Measurements from ENCODE around the gene ZNF609.

The ZNF609 gene

GRCh38 chr15:64560998-64561397 lies 100.6 kb downstream of the ZNF609 start:
- no peaks in the 10 kb centered on the region for H3K9me3 ChIP-seq (ENCODE audit: insufficient read depth, low read length)
- no peaks in the 10 kb centered on the region for H3K27me3 ChIP-seq (ENCODE audit: low read depth, low read length)
- H3K9ac ChIP-seq (ENCODE audit: low read length) = no peak overlapping the region
- H3K4me3 ChIP-seq (ENCODE audit: low read length) = no peak overlapping the region
- peaks cover 14% of the 10 kb centered on the region; the same call in 1 of the 2 replicates for H4K20me1 ChIP-seq (ENCODE audit: insufficient read depth, low read length)
- peaks cover 37% of the 10 kb centered on the region for H3K79me2 ChIP-seq (ENCODE audit: low read length)
- no peaks in the 10 kb centered on the region for H3K36me3 ChIP-seq (replicated peaks; ENCODE audit: low read depth, low read length)
- H3K27ac ChIP-seq (ENCODE audit: low read length) = no peak overlapping the region
- no peaks in the 10 kb centered on the region for H3K4me1 ChIP-seq (ENCODE audit: low read length)
- no peak overlapping the region for H2AFZ ChIP-seq (ENCODE audit: low read depth, low read length)
- TF ChIP-seq EZH2phosphoT487 (IDR thresholded peaks at IDR 0.05; ENCODE audit: low read depth) = no peak
- TF ChIP-seq, protein P1, sequence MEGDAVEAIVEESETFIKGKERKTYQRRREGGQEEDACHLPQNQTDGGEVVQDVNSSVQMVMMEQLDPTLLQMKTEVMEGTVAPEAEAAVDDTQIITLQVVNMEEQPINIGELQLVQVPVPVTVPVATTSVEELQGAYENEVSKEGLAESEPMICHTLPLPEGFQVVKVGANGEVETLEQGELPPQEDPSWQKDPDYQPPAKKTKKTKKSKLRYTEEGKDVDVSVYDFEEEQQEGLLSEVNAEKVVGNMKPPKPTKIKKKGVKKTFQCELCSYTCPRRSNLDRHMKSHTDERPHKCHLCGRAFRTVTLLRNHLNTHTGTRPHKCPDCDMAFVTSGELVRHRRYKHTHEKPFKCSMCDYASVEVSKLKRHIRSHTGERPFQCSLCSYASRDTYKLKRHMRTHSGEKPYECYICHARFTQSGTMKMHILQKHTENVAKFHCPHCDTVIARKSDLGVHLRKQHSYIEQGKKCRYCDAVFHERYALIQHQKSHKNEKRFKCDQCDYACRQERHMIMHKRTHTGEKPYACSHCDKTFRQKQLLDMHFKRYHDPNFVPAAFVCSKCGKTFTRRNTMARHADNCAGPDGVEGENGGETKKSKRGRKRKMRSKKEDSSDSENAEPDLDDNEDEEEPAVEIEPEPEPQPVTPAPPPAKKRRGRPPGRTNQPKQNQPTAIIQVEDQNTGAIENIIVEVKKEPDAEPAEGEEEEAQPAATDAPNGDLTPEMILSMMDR (IDR thresholded peaks at IDR 0.05; ENCODE audit: low read depth, low read length) = no peak
- H3K4me2 ChIP-seq (ENCODE audit: low read length) = no peak overlapping the region

GRCh38 chr15:64562003-64562640 lies 101.7 kb downstream of the ZNF609 start:
- no peak overlapping the region for H3K4me2 ChIP-seq (ENCODE audit: low read length)
- H3K79me2 ChIP-seq (ENCODE audit: low read length) = peaks cover 39% of the 10 kb centered on the region
- H3K27ac ChIP-seq (ENCODE audit: low read length) = no peak overlapping the region
- H3K9me3 ChIP-seq (ENCODE audit: insufficient read depth, low read length) = no peaks in the 10 kb centered on the region
- peaks cover 7% of the 10 kb centered on the region; the same call in 1 of the 2 replicates for H3K4me1 ChIP-seq (ENCODE audit: low read length)
- no peaks in the 10 kb centered on the region for H3K27me3 ChIP-seq (ENCODE audit: low read depth, low read length)
- no peak overlapping the region for H3K4me3 ChIP-seq (ENCODE audit: low read length)
- TF ChIP-seq EZH2phosphoT487 (IDR thresholded peaks at IDR 0.05; ENCODE audit: low read depth) = no peak
- TF ChIP-seq, protein P1 (IDR thresholded peaks at IDR 0.05; ENCODE audit: low read depth, low read length) = no peak
- H3K9ac ChIP-seq (ENCODE audit: low read length) = no peak overlapping the region
- no peak overlapping the region for H2AFZ ChIP-seq (ENCODE audit: low read depth, low read length)
- H4K20me1 ChIP-seq (ENCODE audit: insufficient read depth, low read length) = peaks cover 14% of the 10 kb centered on the region; the same call in 1 of the 2 replicates
- H3K36me3 ChIP-seq (replicated peaks; ENCODE audit: low read depth, low read length) = no peaks in the 10 kb centered on the region

- TF ChIP-seq, protein P1 (IDR thresholded peaks at IDR 0.05; ENCODE audit: low read depth, low read length) = no peak
- TF ChIP-seq EZH2phosphoT487 (IDR thresholded peaks at IDR 0.05; ENCODE audit: low read depth) = no peak
- Histone ChIP-seq H3K27ac (ENCODE audit: low read length) (no peak overlapping the region), H3K36me3 (replicated peaks; ENCODE audit: low read depth, low read length) (no peaks in the 10 kb centered on the region), H3K79me2 (ENCODE audit: low read length) (peaks cover 23% of the 10 kb centered on the region), H3K27me3 (ENCODE audit: low read depth, low read length) (no peaks in the 10 kb centered on the region), H4K20me1 (ENCODE audit: insufficient read depth, low read length) (peaks cover 21% of the 10 kb centered on the region; the same call in 1 of the 2 replicates), H3K9ac (ENCODE audit: low read length) (no peak overlapping the region), H3K4me3 (ENCODE audit: low read length) (no peak overlapping the region), H3K4me1 (ENCODE audit: low read length) (peaks cover 7% of the 10 kb centered on the region; the same call in 1 of the 2 replicates), H2AFZ (ENCODE audit: low read depth, low read length) (no peak overlapping the region), H3K9me3 (ENCODE audit: insufficient read depth, low read length) (no peaks in the 10 kb centered on the region), H3K4me2 (ENCODE audit: low read length) (no peak overlapping the region)
Measured at GRCh38 chr15:64566102-64566501, 105.7 kb downstream of the ZNF609 start.

DNA sequence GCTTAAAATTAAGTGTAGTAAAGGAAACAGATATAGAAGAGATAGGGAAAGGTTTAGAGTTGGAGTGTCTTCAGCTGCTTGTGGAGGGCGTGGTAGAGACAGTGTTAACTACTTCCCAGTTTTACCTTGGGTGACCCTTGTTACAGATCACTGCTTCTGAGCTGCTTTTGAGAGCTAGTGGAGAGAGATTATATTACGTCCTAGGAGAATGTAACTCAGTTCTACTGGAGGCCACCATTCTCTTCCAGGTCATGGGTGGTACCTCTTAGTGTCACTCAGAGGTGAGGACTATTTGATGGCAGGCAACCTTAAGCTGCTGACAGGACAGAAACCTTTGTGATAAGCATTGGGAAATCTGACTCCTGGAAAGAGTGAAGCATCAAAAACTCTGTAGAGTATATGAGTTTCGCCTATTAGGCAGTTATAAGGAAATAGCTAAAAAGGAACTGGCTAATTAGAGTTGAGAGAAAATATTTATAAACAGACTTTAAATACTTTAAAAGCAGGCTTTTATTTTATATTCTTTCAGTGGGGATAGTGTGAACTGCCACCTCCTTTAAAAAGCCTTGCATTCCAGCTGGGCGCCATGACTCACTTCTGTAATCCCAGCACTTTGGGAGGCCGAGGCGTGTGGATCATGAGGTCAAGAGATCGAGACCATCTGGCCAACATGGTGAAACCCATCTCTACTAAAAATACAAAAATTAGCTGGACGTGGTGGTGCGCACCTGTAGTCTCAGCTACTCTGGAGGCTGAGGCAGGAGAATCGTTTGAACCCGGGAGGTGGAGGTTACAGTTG lies 106.5 kb downstream of the ZNF609 start:
- peaks cover 11% of the 10 kb centered on the region for H3K4me1 ChIP-seq (ENCODE audit: low read length)
- no peaks in the 10 kb centered on the region for H3K36me3 ChIP-seq (replicated peaks; ENCODE audit: low read depth, low read length)
- H4K20me1 ChIP-seq (ENCODE audit: insufficient read depth, low read length) = peaks cover 21% of the 10 kb centered on the region; the same call in 1 of the 2 replicates
- peaks cover 17% of the 10 kb centered on the region for H3K79me2 ChIP-seq (ENCODE audit: low read length)
- no peak overlapping the region for H3K4me3 ChIP-seq (ENCODE audit: low read length)
- H3K9me3 ChIP-seq (ENCODE audit: insufficient read depth, low read length) = no peaks in the 10 kb centered on the region
- H3K27ac ChIP-seq (ENCODE audit: low read length) = no peak overlapping the region
- H3K4me2 ChIP-seq (ENCODE audit: low read length) = no peak overlapping the region
- TF ChIP-seq, protein P1 (IDR thresholded peaks at IDR 0.05; ENCODE audit: low read depth, low read length) = no peak
- TF ChIP-seq EZH2phosphoT487 (IDR thresholded peaks at IDR 0.05; ENCODE audit: low read depth) = no peak
- H3K27me3 ChIP-seq (ENCODE audit: low read depth, low read length) = no peaks in the 10 kb centered on the region
- H2AFZ ChIP-seq (ENCODE audit: low read depth, low read length) = no peak overlapping the region
- no peak overlapping the region for H3K9ac ChIP-seq (ENCODE audit: low read length)
